K562 (cell line): Measurements from ENCODE around the gene CCDC159. TPM values are rescaled to one million over a fixed set of nuclear protein-coding genes. Genes with fewer than 3 reads are reported as not detected.

Source experiments
- ATAC-seq: fragments of 200-7000 bp; cut with Tn5 transposase; 3 replicates; pipeline ENCODE4 v1.9.1; 2020; ENCODE audit warnings: moderate library complexity
- BruUV-seq: library from RNA; stranded (reverse); fragments of 400-500 nt; replicated peaks from 2 replicates; lab custom pipeline; 2021; lab: Mats Ljungman, UMichigan
- CTCF ChIA-PET: fragments of 300-600 bp; formaldehyde crosslinking; extraction: SDS; loops from one replicate; lab custom pipeline; 2021; ENCODE audit warnings: low intra/inter-chr PET ratio; lab: Yijun Ruan, JAX
- POLR2A ChIA-PET: fragments of 300-600, 350-650 bp; sonication (Branson Sonifier 250); formaldehyde crosslinking; extraction: SDS; loops from one replicate; lab custom pipeline; 2021; ENCODE audit warnings: antibody characterized with exemption, inconsistent platforms; lab: Yijun Ruan, JAX
- DNase-seq, 4 experiments: peaks; one replicate each; pipeline versions ENCODE4 v3.0.0 to v3.0.0-alpha.2; 2011 to 2018; ENCODE audit warnings: low spot score in 3 of 4, mixed read lengths in 3 of 4; ENCODE audit errors: extremely low read depth in 1 of 4
- FAIRE-seq: peaks from 2 replicates; lab custom pipeline; 2011; peaks lifted over from hg19 to GRCh38; lab: Jason Lieb, UNC
- H2AFZ ChIP-seq: 2 replicates; pipeline ENCODE4 v1.6.0; 2011; ENCODE audit warnings: low read depth, low read length, control low read depth, inconsistent platforms
- H3K27ac ChIP-seq: fragments of 200-600 bp; 3 replicates; pipeline ENCODE4 v1.8.0; 2011; ENCODE audit warnings: low read depth, mild to moderate bottlenecking, control low read depth, inconsistent platforms, low read length, moderate library complexity, mixed read lengths; ENCODE audit errors: extremely low read depth
- H3K27me3 ChIP-seq, 2 experiments: fragments of 300-600 bp in 1 of 2; 2 replicates in 1 of 2; 3 replicates in 1 of 2; pipeline versions ENCODE4 v1.6.0 to v1.8.0; 2011; ENCODE audit warnings: inconsistent platforms in 2 of 2, low read length in 2 of 2, mild to moderate bottlenecking in 1 of 2, mixed read lengths in 1 of 2, moderate library complexity in 1 of 2; ENCODE audit not compliant: control insufficient read depth in 2 of 2, insufficient read depth in 2 of 2
- H3K36me3 ChIP-seq: fragments of 300-600 bp; 3 replicates; pipeline ENCODE4 v1.8.0; 2011; ENCODE audit warnings: mild to moderate bottlenecking, low read length, inconsistent platforms; ENCODE audit not compliant: control insufficient read depth, insufficient read depth
- H3K4me1 ChIP-seq, 2 experiments: fragments of 200-600 bp in 1 of 2; replicated peaks in 1 of 2; 2 replicates in 1 of 2; 3 replicates in 1 of 2; pipeline versions ENCODE4 v1.5.1 to v1.8.0; 2011; ENCODE audit warnings: inconsistent platforms in 2 of 2, low read length in 2 of 2, mild to moderate bottlenecking in 1 of 2, mixed read lengths in 1 of 2, moderate library complexity in 1 of 2; ENCODE audit not compliant: control insufficient read depth in 2 of 2, insufficient read depth in 2 of 2
- H3K4me2 ChIP-seq: 2 replicates; pipeline ENCODE4 v1.6.1; 2011; ENCODE audit warnings: low read length, control low read depth, inconsistent platforms, mixed read lengths; ENCODE audit not compliant: insufficient read depth
- H3K4me3 ChIP-seq: fragments of 200-600 bp; sonication (generic), shearing (Covaris generic); 2 replicates; pipeline ENCODE4 v1.5.1; 2016; ENCODE audit warnings: control low read depth, inconsistent platforms
- H3K79me2 ChIP-seq: fragments of 200-600 bp; 3 replicates; pipeline ENCODE4 v1.8.0; 2011; ENCODE audit warnings: low read length, inconsistent platforms; ENCODE audit not compliant: control insufficient read depth, insufficient read depth
- H3K9ac ChIP-seq, 2 experiments: 2 replicates each; pipeline versions ENCODE4 v1.6.0 to v1.6.1; 2011; ENCODE audit warnings: low read depth in 2 of 2, low read length in 2 of 2, control low read depth in 1 of 2, inconsistent platforms in 1 of 2, mild to moderate bottlenecking in 1 of 2, mixed read lengths in 1 of 2; ENCODE audit not compliant: insufficient read depth in 1 of 2
- H3K9me1 ChIP-seq: one replicate; pipeline ENCODE4 v1.6.0; 2011; ENCODE audit warnings: inconsistent platforms, mild to moderate bottlenecking, low read length, moderate library complexity; ENCODE audit not compliant: control insufficient read depth, insufficient read depth
- H3K9me3 ChIP-seq: replicated peaks from 2 replicates; pipeline ENCODE4 v1.5.1; 2011; ENCODE audit warnings: low read depth, low read length, inconsistent platforms; ENCODE audit not compliant: control insufficient read depth, insufficient read depth
- H4K20me1 ChIP-seq: replicated peaks from 2 replicates; pipeline ENCODE4 v1.6.1; 2011; ENCODE audit warnings: low read length, inconsistent platforms, mixed read lengths; ENCODE audit not compliant: control insufficient read depth, insufficient read depth
- CAMTA2 ChIP-seq: fragments of 250-450 bp; sonication (Bioruptor Pico); conservative IDR thresholded peaks from 2 replicates; pipeline ENCODE4 v1.5.1; 2022
- CBX5 ChIP-seq: IDR thresholded peaks from 2 replicates; pipeline ENCODE4 v1.6.1; 2014; ENCODE audit warnings: low read depth, borderline replicate concordance
- HCFC1 ChIP-seq: IDR thresholded peaks from 2 replicates; pipeline ENCODE4 v1.6.1; 2012; ENCODE audit warnings: low read depth, low read length, improper control_type of control experiment
- TFAM ChIP-seq: fragments of 250-450 bp; sonication (Bioruptor Pico); conservative IDR thresholded peaks from 2 replicates; pipeline ENCODE4 v1.5.0; 2021; ENCODE audit warnings: mild to moderate bottlenecking, moderate library complexity
- whole genome bisulfite sequencing: fragments of 100-300 bp; shearing (Covaris generic); methylation state at CpG from one replicate; pipeline ENCODE4 v1.1.6; 2016; ENCODE audit warnings: low coverage, mixed read lengths; ENCODE audit not compliant: insufficient coverage; ENCODE audit errors: missing lambda C conversion rate; 5-methylcytosine and 5-hydroxymethylcytosine counted together
- in situ Hi-C: fragments of 300-500 bp; cut with MboI; formaldehyde crosslinking; loops from 4 replicates; pipeline ENCODE4 v1.15.0; 2018; ENCODE audit warnings: inconsistent platforms, mixed read lengths
- intact Hi-C: fragments of 100-400 bp; cut with micrococcal nuclease; formaldehyde crosslinking; loops from 2 replicates; pipeline ENCODE4 v1.14.2; 2022
- polyA plus RNA-seq, 8 experiments: library from polyadenylated mRNA; depleted of rRNA in 4 of 8; stranded (reverse) in 5 of 8; unstranded in 3 of 8; fragments of >200 nt; fragmentation: Nextera tagmentation in 2 of 8; fragmentation: Illumina TruSeq in 1 of 8; extraction: Ambion mirVana in 2 of 8; extraction: Trizol in 1 of 8; gene quantifications; 2 replicates each; pipeline versions ENCODE4 v1.2.1 to v1.2.3, GENCODE V29; 2011 to 2014; ENCODE audit warnings: inconsistent platforms in 1 of 8, missing spikeins in 1 of 8
- total RNA-seq, 7 experiments: library from RNA; depleted of rRNA in 6 of 7; stranded (reverse); fragments of >200 nt in 6 of 7; fragmentation: Illumina TruSeq in 2 of 7; extraction: Trizol in 2 of 7; gene quantifications; 2 replicates each; pipeline versions ENCODE4 v1.2.1 to v1.2.3, GENCODE V29; 2011 to 2021; ENCODE audit warnings: low replicate concordance in 1 of 7
- TF ChIP-seq, protein P1 (sequence below): fragments of 250-450 bp; sonication (Bioruptor Pico); IDR thresholded peaks from 2 replicates; pipeline ENCODE4 v1.8.0; 2022; ENCODE audit warnings: inconsistent platforms, mild to moderate bottlenecking, moderate library complexity, borderline replicate concordance

Gene CCDC159
- total and polyA plus RNA-seq, 9 of the 15 experiments (the other 6 are each of a cell fraction or from before 2014, with no cell fraction given), result 0.68 to 10.1 (median 4.7) TPM

DNA sequence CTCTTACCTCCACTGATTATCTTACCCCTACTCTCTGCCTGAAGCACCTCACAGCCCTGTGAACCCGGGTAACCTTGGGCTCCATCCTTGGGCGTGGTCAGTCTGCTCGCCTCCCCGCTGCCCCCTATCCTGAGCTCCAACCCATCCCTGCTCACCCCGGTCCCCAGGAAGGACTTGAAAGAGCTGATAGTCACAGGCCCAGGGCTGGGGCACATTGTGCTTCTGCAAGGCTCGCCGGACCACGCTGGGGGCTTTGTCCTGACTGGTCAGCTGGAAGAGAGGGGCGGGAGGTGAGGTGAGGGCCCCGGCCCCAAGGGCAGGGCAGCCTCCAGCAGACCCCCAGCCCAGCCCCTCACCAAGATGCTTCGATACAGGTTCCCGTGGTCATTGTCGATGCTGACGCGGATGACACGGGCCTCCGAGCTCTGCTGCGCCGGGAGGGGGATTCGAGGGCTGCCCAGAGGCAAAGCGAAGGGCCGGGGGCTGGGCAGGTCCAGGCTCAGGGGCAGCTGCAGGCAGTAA, 50.8 kb downstream of the CCDC159 start:
- Histone ChIP-seq H3K36me3 (no peaks in the 10 kb centered on the region), H3K9me1 (no peaks in the 10 kb centered on the region), H3K79me2 (no peaks in the 10 kb centered on the region), H3K4me1 (peaks cover 0 to 13% of the 10 kb centered on the region in 2 experiments; a peak in 3 of 5 replicates), H3K9me3 (no peaks in the 10 kb centered on the region), H3K27ac (no peak overlapping the region), H3K4me3 (no peak overlapping the region), H2AFZ (no peak overlapping the region), H4K20me1 (no peaks in the 10 kb centered on the region), H3K4me2 (no peak overlapping the region), H3K27me3 (no peaks in the 10 kb centered on the region), H3K9ac (no peak overlapping the region)
- no peak for FAIRE-seq
- ChIA-PET CTCF (no interaction called here), POLR2A (interaction anchor here (0.9 kb wide), 1 partner anchor 9 kb away, joined by 3 read pairs; no protein-coding TSS in a partner anchor)
- peak; percentile 42; the same call in 2 of the 3 replicates for ATAC-seq
- in situ Hi-C loops (no loop called here), intact Hi-C loops (no loop called here)
- WGBS, result 51% methylated on average over 22 of the region's 22 CpGs
- DNase-seq, result no peak
- no TSS peak for BruUV-seq
- TF ChIP-seq, protein P1, sequence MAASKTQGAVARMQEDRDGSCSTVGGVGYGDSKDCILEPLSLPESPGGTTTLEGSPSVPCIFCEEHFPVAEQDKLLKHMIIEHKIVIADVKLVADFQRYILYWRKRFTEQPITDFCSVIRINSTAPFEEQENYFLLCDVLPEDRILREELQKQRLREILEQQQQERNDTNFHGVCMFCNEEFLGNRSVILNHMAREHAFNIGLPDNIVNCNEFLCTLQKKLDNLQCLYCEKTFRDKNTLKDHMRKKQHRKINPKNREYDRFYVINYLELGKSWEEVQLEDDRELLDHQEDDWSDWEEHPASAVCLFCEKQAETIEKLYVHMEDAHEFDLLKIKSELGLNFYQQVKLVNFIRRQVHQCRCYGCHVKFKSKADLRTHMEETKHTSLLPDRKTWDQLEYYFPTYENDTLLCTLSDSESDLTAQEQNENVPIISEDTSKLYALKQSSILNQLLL (CRISPR knock-in tag), result no peak
- TF ChIP-seq CBX5, result no peak
- no peak for TF ChIP-seq CAMTA2 (CRISPR knock-in tag)
- no peak for TF ChIP-seq HCFC1
- no peak for TF ChIP-seq TFAM (CRISPR knock-in tag)
